RPMI7951 (cell line): Measurements from ENCODE around the gene DUS1L. TPM values are rescaled to one million over a fixed set of nuclear protein-coding genes. Genes with fewer than 3 reads are reported as not detected.

ENCODE experiments used
- DNase-seq: peaks from one replicate; pipeline ENCODE4 v3.0.0-alpha.2; 2012; ENCODE audit warnings: low read depth
- total RNA-seq: library from RNA; depleted of rRNA; stranded (reverse); fragments of >200 nt; shearing (Covaris generic); gene quantifications from 2 replicates; pipeline ENCODE4 v1.2.3, GENCODE V29; 2014; rRNA removed

Gene DUS1L
- total RNA-seq = 34.0 and 39.3 TPM in 2 replicates

DNA sequence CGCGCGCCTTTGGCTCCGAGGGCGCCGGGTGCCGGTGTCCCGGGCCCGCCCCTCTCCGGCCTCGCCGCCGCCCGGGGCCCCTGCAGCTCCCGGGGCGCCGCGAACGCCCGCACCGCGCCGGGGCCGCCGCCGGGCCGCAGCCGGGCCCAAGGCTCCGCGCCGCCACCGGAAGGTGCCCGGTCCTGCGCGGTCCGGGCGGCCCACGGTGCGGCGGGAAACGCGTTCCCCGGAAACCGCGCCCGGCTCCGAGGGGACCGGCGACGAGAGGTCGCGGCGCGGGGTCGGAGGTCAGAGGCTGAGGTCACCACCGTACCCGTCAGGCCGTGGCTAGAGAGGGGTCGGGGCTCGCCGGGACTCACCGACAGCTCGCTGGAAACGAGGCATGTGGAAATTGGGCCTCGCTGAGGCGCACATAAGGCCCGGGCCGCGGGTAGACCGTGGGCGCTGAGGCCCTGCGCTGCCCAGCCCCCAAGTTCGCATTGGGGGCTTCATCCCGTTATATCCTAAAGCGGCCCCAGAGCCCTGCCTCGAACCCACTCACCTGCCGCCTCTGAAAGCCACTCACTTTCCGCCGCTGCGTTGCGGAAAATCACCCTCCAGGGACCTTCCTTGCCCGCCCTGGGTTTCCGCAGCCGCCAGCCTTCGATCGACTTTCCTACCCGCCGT lies at the start of gene DUS1L:
Gene DUS1L, minus strand, starts transcription at position 167 of the 666 bp plus-strand sequence. CDS start 745 bp downstream, outside the sequence.
- DNase-seq = peak; percentile 43

DNA sequence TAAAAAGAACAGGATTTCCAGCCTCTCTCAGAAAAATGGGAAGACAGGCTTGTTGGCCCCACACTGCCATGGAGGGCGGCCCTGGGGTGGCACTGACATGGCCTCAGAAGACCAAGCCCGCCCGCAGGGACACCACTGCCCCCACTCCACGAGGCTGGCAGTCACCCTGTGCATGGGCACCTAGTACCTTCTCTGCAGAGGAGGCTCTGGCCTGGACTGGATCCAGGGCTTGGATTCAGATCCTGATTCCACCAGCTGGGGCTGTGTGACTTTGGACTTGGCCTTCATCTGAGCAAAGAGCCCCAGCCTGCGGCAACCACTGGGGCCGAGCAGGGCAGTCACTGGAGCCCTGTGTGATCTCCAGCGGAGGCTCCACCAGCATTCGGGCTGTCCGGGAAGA lies 49.3 kb upstream of the DUS1L start:
- no peak for DNase-seq

DNA sequence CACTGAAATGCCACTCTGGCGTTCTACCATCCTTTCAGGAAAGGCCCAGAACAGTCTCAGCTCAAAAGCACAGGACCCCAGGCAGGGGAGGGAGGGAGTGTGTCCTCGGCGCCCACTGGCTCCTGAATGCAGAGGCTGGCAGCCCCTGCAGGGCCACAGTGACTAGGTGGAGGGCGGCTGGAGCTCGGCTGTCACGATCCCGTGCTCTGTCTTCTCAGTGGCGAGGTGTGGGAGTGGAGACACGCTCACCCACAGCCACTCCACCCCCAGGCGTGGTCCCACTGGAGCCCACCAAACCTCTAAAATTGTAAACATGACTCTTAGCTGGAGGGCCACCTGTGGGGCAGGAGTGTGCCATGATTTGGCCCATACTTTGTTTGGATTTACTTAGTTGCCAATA lies 48.8 kb upstream of the DUS1L start:
- DNase-seq = no peak

DNA sequence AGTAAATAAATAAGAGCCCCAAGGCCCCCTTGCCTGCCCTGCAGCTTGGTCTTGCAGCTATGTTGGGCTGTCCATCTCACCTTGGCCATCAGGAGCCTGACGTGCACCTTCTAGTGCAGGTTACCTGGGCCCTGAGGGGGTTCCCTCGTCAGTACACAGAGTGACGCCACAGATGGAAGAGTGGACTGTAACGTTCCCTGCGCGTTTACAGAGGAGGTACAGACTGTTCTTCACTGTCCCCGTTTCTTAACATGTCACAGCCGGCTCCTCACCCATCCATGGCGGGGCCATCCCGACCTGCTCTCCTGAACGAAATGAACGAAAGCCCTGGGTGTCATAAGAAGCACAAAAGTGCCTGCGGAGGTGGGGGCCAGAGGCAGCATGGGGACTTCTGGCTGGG lies 48.3 kb upstream of the DUS1L start:
- no peak for DNase-seq

DNA sequence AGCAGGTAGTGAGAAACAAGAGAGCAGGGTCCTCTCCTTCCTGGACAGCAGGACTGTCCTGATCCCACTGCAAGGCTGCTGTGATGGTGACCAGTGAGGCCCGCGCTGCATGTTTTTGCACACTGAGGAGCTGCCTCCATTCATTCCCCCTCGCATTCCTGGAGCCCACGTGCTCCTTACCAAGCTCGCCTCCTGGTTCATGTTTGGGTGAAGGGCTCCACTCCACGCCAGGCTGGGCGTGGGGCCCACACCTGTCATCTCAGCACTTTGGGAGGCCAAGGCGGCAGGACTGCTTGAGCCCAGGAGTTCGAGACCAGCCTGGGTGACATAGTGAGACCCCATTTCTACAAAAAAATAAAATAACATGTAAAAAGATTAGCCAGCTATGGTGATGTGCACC lies 47.8 kb upstream of the DUS1L start:
- no peak for DNase-seq

DNA sequence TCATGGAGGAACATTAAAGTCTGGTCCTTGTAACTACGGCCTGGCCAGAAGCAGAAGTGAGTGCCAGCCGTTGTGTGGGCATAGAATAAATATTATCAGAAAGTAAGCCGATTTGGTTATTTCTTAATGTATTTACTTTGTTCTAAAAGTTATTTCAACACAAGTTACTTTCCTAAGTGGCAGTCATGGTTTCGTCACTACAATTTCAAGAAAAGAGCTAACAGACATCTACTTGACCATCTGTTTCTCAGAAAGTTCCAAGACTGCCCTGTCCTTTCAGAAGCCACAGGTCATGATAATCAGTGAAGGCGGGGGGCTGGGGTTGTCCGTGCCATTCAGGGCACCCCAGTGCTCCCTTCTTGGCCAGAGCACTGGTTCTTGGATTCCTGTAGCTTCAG lies 47.3 kb upstream of the DUS1L start:
- no peak for DNase-seq

DNA sequence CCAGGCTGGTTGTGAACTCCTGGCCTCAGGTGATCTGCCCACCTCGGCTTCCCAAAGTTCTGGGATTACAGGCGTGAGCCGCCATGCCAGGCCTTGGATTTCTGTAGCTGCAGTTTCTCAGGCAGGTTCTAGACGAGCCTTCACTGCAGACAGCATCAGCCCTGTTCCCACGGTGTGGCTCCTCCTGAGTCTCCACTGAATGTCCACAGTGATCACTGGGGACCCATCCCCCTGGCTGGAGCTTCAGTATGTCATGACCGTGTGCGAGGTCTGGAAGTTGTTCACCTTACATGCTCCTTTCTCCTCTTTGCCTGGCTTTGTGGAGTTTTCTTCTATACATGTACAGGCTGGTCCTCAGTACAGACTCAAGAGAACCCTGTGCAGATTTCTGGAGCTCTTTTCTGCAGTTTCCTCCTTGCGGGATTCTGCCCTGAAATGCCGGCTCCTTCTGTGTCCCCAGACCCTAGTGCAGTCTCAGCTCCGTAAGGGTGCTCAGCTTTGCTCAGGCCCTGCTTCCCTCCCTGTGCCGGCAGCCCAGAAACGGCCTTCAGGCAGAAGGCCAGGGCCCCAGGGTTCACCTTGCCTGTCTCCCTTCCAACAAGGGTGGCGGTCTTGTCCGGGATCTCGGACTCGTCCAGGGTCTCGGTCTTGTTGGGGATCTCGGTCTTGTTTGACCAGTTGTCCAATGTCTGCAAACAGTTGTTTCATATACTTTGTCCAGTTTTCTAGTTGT lies 46.7 kb upstream of the DUS1L start:
- DNase-seq = no peak

DNA sequence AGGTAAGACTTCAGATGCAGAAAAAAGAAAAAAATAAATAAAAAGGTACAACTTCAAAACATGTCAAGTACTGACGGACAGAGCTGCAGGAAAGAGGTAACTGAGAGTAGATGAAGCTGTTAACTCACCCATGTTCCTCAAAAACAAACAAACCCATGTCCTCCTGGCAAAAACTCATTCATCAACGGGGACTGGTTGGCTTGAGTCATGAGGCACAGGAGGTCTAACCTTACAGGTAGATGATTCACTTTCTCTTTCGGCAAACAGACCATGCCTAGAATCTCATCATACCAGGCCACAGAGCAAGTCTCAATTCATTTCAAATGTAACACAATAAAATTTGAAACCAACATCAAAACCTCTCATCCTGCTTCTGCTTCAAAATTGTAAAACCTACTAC lies 44.7 kb upstream of the DUS1L start:
- DNase-seq = no peak

DNA sequence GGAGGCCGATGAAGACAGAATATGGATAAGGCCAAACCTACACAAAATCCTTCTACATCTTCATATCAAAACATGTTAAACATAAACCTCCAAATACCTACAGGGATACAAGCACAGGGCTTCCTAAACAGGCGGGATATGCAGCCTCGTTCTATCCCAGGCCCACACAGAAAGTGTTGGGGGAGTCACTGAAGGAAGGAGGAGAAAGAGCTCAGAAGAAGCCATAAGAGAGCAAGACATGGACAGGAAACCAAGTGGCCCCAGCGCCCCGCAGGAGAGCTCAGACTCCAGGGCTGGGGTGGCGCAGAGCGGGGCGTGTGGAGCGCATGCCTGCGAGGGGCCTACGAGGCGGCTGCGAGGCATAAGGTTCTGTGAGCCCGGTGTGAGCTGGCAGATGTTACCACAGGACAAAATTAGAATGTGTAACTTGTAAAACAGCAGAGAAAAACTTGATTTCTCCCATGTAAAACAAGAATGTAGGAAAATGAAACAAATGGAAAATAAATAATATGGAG lies 43.4 kb upstream of the DUS1L start:
- DNase-seq = no peak

DNA sequence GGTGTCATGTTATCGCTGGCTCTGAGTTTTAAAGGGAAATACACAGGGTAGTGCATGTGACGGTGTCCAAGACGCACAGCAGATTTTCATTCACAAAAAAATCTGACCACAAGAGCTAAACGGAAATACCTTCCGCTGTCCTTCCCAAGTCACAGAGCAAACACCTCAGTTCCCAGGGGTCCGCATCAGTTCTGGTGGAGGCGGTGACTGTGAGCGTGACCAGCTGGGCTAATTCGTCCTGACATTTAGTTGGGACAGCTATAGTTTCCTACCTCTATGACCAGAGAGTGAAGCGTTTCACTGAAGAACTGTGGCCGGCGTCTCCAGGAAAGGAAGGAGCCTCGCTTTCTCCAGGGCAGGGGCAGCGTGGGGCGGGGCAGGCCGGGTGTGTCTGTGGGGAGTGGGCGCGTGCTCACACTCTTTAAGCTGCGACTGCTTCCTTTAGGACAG lies 42.9 kb upstream of the DUS1L start:
- no peak for DNase-seq

DNA sequence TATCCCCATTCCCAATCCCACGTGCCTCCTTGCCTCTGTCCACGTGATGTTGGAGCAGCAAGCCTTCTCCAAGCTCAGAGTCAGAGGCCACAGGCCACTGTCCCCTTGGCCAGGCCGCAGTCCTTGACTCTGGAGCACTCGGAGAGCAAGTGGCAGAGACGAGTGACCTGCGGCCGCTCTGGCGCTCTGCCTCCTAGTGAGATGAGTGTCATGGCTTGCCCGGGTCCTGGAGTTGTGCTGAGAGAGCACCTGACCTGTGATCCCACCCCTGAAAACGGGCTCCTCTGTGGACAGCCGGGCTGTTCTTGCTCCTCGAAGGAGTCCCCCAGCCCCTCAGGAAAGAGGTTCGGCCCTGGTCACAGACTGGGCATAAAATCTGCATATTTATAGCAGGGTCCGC lies 42.4 kb upstream of the DUS1L start:
- no peak for DNase-seq

DNA sequence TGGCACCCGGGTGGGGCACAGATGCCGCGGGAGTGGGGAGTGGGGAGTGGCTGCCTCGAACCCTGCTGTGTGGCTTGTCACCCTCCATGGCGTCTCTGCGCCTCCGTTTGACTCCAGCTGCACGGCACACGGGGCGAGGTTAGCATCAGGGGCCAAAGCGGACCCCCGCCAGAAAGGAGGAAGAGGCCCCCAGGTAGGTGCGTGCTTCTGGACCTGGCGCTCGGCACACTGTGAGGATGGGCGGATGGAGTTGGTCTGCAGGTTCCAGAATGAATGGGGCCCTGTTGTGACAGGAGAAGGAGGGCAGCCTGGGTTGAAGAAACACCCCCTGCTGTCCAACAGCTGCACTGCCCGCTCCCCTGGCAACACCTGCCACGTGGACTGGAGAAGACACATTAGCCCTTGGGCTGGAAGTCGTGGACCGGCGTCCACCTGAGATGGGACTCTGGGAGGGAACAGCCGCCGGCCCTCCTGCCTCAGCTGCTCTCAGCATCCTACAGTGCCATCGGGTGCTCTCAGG lies 41.8 kb upstream of the DUS1L start:
- DNase-seq = no peak

DNA sequence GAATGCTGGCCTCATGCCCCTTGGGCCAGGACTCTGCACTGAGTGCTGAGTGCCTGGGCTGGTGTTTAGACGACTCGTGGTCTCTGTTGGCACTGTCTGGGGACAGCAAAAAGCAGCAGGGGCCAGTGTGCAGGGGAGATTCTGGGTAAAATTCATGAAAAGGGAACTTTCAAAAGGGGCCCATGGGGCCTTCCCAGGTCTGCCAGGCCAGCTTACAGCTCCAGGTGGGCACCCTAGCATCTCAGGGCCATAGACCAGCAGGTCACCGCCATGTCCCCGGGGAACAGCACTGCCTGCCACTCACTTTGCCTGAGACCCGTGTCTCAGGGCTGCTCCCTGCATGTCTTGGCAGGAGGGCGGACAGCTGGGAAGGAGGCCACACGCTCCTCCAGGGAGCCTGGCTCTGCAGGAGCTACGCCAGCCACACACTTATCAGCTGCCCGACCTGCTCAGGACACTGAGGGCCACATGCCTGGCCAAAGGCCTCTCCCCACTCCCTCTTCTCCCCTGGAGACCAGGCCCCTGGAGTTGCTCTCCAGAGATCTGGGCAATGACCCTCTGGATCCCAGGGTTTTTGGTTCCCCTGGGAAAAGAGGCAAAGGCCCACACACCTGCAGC lies 41.2 kb upstream of the DUS1L start:
- no peak for DNase-seq

DNA sequence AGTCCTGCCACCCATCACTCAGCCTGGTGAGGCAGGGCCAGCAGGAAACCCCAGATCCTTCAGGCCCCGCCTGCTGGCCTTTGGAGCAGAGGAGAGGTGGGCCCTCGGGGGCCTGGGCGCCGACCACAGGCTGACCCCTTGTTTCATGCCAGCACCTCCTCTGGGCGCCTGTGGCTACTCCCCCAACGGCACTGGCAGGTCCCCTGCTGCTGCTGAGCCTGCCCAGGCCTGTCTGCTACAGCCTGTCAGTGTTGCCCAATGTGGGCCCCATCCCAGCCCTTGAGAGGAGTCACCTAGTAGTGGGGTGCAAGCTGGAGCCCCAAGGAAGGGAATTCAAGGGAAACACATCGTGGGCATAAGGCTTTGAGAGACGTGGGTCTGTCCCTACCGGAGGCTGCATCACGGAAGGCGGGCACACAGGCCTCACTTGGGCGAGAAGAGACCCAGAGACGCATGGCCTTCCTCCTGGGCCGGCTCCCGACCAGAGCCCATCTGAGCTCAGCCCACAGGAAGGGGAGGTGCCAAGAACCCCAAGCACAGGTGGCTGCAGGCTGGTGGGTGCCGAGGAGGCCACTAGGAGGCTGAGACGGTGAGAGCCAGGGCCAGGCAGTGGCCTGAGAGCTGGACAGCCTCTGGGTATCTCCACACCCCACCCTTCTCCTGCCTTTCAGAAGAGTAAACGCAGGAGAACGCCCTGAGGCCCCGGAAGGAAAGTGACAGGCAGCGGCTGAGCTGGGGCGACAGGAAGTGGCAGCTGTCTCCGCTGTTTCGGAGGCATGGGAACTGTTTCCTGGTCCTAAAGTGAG lies 40.5 kb upstream of the DUS1L start:
- DNase-seq = peak; percentile 75

DNA sequence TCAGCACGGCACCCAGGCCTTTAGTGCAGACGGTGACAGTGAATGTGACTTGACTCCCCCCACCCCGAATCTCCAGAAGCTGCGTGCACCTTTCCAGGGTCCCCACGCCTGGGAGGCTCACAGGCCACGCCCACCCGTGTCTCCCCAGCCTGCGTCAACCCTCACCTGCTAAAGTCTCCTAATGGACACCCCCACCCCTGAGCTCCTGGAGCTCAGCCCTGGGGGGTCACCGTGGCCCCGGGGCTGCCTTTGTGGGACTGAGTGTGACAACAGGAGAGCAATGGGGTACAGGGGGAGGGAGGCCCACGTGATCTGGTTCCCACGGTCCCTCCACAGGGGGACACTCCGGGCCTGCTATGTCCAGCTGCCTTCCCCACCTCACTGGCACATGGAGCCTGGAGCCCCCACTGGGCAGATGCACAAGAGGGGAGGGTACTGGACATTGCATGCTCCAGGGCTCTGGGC lies 39.8 kb upstream of the DUS1L start:
- no peak for DNase-seq

DNA sequence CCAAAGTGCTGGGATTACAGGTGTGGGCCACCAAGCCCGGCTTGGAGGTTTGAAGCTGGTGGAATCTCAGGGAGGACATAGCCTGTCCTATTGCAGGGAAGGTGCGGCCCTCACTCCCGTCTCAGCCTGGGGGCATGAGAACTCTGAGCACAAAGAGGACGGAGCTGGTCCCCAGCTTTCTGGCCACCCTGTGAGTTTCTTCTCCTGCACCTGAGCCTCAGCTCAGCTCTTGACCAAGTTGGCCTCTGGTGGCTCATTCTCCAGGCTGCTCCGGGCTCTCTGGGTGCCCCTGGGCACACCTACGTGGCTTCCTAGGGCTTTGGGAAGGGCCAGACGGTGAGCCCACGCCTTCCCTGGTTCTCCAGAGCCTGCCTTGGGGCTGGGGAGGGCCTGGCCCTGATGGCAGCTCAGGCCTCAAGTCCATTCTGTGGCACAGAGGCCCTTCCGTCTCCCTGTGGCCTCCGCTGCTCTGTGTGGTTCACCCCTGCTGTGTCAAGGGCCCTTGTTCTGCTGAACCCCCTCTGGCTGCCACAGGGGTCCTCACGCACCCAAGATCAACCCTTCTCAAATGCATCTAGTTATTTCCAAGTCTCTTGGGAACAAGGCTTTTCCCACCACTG lies 39.3 kb upstream of the DUS1L start:
- no peak for DNase-seq

DNA sequence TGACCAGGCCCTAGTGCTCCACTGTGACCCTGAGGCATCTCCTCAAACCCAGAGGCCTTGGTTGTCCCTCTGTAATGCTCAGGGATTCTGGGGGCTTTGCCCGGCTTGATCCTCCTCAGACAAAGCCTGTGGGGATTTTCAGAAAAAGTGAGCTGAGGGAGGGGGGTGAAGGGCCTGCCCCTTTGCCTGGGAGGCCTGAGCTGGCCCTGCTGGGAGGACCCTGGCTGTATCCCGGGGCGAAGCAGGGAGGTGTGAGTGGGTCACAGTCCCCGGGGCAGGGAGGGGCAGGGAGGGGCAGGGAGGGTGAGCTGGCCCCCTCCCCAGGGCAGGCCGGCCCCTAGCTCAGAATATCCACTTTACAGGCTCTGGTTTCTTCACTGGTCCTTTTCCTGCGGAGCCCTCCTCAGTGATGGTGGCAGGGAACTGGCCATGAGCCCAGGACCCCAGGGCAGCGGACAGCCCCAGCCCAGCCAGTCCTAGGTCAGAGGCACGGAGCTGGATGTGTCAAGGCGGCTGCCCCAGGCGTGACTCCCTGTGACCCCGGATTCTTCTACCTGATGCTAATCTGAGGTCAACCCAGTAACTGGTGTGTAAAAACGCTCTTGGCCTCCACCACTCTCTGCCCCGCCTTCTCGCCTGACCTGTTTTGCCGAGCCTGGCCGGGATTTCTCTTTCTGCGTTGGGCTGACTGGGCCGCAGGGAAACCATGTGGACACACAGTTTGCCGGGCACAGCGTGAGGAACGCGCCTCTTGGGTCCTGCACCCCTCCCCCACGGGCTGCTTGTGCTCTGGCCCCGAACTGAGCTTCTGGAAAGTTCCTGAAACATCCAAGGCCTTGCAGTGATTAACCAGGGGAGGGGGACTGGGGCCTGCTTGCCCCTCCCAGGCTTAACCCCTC lies 38.2 kb upstream of the DUS1L start:
- no peak for DNase-seq

DNA sequence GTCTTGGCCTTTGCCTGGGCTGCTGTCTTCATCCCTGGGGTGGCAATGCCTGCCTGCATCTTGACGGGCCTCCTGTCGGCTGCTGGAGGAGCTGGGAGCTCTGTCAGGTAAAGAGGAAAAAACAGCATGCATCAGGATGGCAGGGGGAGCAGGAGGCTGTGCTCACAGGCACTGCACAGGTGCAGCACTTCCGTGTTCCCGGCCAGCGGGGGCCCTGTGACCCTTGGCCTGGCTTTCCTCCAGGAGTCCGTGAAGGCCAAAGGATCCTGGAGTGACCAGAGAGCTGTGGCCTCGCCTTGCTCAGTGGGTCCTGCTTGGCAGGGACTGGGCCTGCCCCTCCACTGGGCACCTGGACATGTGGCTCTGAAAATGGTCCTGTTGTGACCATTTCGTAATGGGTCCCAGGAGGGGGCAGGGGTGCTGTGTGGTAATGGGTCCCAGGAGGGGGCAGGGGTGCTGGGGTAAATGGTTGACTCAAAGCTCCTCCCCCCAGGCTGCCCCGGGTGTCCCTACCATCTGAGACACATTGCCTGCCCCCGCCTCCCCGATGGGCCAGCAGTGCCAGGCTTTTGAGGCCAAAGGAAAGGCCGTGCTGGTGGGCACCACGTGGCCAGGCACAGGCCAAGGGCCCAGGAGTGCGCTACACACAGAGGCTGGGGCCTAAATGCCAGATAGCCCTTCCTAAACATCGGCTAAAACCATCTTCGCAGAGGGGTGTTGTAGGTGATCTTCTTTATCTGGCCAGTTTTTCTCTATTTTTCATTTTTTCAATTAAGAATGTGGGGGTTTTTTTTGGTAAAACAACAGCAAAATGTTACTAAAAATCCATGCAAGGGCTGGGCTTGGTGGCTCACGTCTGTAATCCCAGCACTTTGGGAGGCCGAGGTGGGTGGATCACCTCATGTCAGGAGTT lies 36.4 kb upstream of the DUS1L start:
- no peak for DNase-seq

DNA sequence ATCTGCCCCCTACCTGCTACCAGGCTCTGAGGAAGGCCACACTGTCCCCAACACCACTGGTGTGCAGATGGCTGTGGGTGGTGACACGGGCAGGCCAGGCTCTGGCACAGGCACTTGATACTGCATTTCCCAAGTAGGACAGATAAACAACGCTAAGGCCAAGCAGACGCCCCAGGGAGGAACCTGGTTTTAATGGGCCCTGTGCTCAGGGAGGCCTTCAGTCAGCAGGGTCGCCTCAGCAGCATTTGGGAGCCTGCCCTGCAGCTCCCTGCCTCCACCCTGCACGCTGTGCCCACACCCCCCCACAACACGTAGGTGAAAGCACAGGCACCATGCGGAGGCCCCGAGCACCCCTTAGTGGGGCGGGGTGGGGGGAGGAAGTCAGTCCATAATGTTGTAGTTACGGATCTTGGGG lies 35.7 kb upstream of the DUS1L start:
- no peak for DNase-seq
